Measurements from ENCODE around the gene SYTL3. TPM values are rescaled to one million over a fixed set of nuclear protein-coding genes. Genes with fewer than 3 reads are reported as not detected.

SYTL3 gene
- total RNA-seq, 4 donors from 2014 or later, result 2.4 to 6.4 (median 2.9) TPM

- in situ Hi-C loops (cut with MboI; ENCODE audit: low pct_ligation_motif_present in 1 of 4, low pct_unique_long_range_greater_than_20kb in 1 of 4, low sequenced_read_pairs in 3 of 4) (loop anchor here in 3 of 4 donors (5.0 to 25.0 kb wide), 4 partner anchors 262 to 432 kb away; no protein-coding TSS in a partner anchor), intact Hi-C loops (cut with DNase I; ENCODE audit: low total_unique reads) (no loop called here)
- Histone ChIP-seq H3K4me1 (peaks cover 8 to 51% (median 35%) of the 10 kb centered on the region in 4 donors), H3K27ac (peak overlapping the region; percentile 73 to 80 (median 75)), H3K9me3 (no peaks in the 10 kb centered on the region), H3K27me3 (no peaks in the 10 kb centered on the region), H3K36me3 (no peaks in the 10 kb centered on the region), H3K4me3 (no peak overlapping the region)
- TF ChIP-seq POLR2AphosphoS5 (IDR thresholded peaks at IDR 0.05) (no peak), EP300 (IDR thresholded peaks at IDR 0.05; ENCODE audit: low read depth) (no peak), POLR2A (IDR thresholded peaks at IDR 0.05) (no peak)
- TF ChIP-seq, protein P1, sequence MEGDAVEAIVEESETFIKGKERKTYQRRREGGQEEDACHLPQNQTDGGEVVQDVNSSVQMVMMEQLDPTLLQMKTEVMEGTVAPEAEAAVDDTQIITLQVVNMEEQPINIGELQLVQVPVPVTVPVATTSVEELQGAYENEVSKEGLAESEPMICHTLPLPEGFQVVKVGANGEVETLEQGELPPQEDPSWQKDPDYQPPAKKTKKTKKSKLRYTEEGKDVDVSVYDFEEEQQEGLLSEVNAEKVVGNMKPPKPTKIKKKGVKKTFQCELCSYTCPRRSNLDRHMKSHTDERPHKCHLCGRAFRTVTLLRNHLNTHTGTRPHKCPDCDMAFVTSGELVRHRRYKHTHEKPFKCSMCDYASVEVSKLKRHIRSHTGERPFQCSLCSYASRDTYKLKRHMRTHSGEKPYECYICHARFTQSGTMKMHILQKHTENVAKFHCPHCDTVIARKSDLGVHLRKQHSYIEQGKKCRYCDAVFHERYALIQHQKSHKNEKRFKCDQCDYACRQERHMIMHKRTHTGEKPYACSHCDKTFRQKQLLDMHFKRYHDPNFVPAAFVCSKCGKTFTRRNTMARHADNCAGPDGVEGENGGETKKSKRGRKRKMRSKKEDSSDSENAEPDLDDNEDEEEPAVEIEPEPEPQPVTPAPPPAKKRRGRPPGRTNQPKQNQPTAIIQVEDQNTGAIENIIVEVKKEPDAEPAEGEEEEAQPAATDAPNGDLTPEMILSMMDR (IDR thresholded peaks at IDR 0.05), result no peak
- 95% methylated on average over 13 of the region's 13 CpGs; no CpG with 5 or more reads in 1 of the 2 donors for WGBS, 2 donors (ENCODE audit: low coverage in 1 of 2)
- no peak for DNase-seq
Measured at GRCh38 chr6:158705386-158706126, 55.7 kb downstream of the SYTL3 start.

- Histone ChIP-seq H3K4me3 (no peak overlapping the region), H3K36me3 (no peaks in the 10 kb centered on the region), H3K4me1 (peaks cover 8 to 51% (median 35%) of the 10 kb centered on the region in 4 donors), H3K27ac (peak overlapping the region; percentile 73 to 80 (median 75)), H3K9me3 (no peaks in the 10 kb centered on the region), H3K27me3 (no peaks in the 10 kb centered on the region)
- WGBS, 2 donors (ENCODE audit: low coverage in 1 of 2), result 28 to 57% methylated on average over 3 to 6 of the region's 6 CpGs
- in situ Hi-C loops (cut with MboI; ENCODE audit: low pct_ligation_motif_present in 1 of 4, low pct_unique_long_range_greater_than_20kb in 1 of 4, low sequenced_read_pairs in 3 of 4), result loop anchor here in 3 of 4 donors (5.0 to 25.0 kb wide), 4 partner anchors 261 to 431 kb away; no protein-coding TSS in a partner anchor
- intact Hi-C loops (cut with DNase I; ENCODE audit: low total_unique reads), result no loop called here
- TF ChIP-seq POLR2AphosphoS5 (IDR thresholded peaks at IDR 0.05) (peak; percentile 23 to 55 (median 34)), EP300 (IDR thresholded peaks at IDR 0.05; ENCODE audit: low read depth) (peak; percentile 62), POLR2A (IDR thresholded peaks at IDR 0.05) (no peak)
- TF ChIP-seq, protein P1 (IDR thresholded peaks at IDR 0.05), result peak; percentile 38 to 64 (median 55)
- peak; percentile 65 for DNase-seq
Measured at GRCh38 chr6:158706369-158706982, 56.6 kb downstream of the SYTL3 start.

DNA sequence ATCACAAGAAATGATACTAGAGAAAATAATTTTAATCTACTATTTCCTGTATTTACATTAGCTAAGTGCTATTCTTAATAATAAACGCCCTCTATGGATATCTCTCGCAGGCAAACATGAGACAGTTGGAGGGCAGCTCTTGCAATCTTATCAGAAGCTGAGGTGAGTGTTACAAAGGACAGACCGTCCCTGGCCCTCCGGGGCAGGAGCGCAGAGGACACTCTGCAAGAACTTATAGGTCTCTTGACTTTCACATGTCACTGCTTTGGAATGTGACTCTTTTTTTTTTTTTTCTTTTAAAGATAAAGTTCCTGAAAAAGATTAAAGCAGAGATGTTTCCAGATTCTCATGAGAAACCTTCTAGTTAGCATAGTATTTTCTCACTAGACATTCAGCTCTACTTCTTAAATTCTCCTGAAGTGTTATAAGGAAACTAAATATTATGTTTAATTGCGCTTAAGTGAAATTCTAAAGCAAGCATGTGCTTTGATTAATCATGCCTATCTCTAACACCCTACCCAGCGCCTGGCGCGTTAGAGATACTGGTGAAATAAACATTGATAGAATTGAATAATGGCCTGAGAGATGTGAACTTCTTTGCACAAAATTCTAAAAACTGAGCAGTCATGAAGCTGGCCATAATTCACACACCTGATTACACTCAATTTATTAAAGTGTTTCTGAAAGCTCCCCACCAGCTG lies 57.4 kb downstream of the SYTL3 start:
- in situ Hi-C loops (cut with MboI; ENCODE audit: low pct_ligation_motif_present in 1 of 4, low pct_unique_long_range_greater_than_20kb in 1 of 4, low sequenced_read_pairs in 3 of 4), result loop anchor here in 3 of 4 donors (5.0 to 25.0 kb wide), 4 partner anchors 260 to 430 kb away; no protein-coding TSS in a partner anchor
- Histone ChIP-seq H3K27ac (peak overlapping the region; percentile 73 to 80 (median 75)), H3K27me3 (no peaks in the 10 kb centered on the region), H3K4me3 (no peak overlapping the region), H3K9me3 (no peaks in the 10 kb centered on the region), H3K36me3 (no peaks in the 10 kb centered on the region), H3K4me1 (peaks cover 8 to 51% (median 35%) of the 10 kb centered on the region in 4 donors)
- peak; percentile 41 for DNase-seq
- 48 to 73% methylated on average over 9 of the region's 9 CpGs for WGBS, 2 donors (ENCODE audit: low coverage in 1 of 2)
- TF ChIP-seq POLR2AphosphoS5 (IDR thresholded peaks at IDR 0.05), result peak in 2 of 3 donors; percentile 43 to 44
- no peak for TF ChIP-seq POLR2A (IDR thresholded peaks at IDR 0.05)
- intact Hi-C loops (cut with DNase I; ENCODE audit: low total_unique reads), result no loop called here

GRCh38 chr6:158707821-158708195 lies 58.0 kb downstream of the SYTL3 start:
- intact Hi-C loops (cut with DNase I; ENCODE audit: low total_unique reads), result no loop called here
- TF ChIP-seq POLR2A (IDR thresholded peaks at IDR 0.05), result no peak
- TF ChIP-seq, protein P1 (IDR thresholded peaks at IDR 0.05), result peak in 1 of 5 experiments; percentile 6
- H3K4me1 ChIP-seq, result peaks cover 8 to 51% (median 35%) of the 10 kb centered on the region in 4 donors
- H3K9me3 ChIP-seq, result no peaks in the 10 kb centered on the region
- in situ Hi-C loops (cut with MboI; ENCODE audit: low pct_ligation_motif_present in 1 of 4, low pct_unique_long_range_greater_than_20kb in 1 of 4, low sequenced_read_pairs in 3 of 4), result loop anchor here in 3 of 4 donors (5.0 to 25.0 kb wide), 4 partner anchors 259 to 429 kb away; no protein-coding TSS in a partner anchor
- H3K27me3 ChIP-seq, result no peaks in the 10 kb centered on the region
- WGBS, 2 donors (ENCODE audit: low coverage in 1 of 2), result 52 to 55% methylated on average over 2 to 10 of the region's 10 CpGs
- no peaks in the 10 kb centered on the region for H3K36me3 ChIP-seq
- DNase-seq, result peak; percentile 69
- H3K27ac ChIP-seq, result peak overlapping the region; percentile 25 to 80 (median 74)
- no peak overlapping the region for H3K4me3 ChIP-seq
